Mesothelial cell of epicardium (in vitro differentiated cells): ENCODE results near the gene RPL18A. TPM values are rescaled to one million over a fixed set of nuclear protein-coding genes. Genes with fewer than 3 reads are reported as not detected.

Experiments used
- DNase-seq, 2 experiments: peaks; one replicate each; pipeline ENCODE4 v3.0.0; 2021; ENCODE audit warnings: low spot score in 2 of 2; ENCODE audit not compliant: unreplicated experiment in 2 of 2
- H3K27ac Mint-ChIP-seq: 2 replicates; pipeline ENCODE4 v1.8.0; 2021; ENCODE audit warnings: mixed read lengths
- H3K27me3 Mint-ChIP-seq: 2 replicates; pipeline ENCODE4 v1.8.0; 2021; ENCODE audit warnings: low read depth, mixed read lengths
- H3K36me3 Mint-ChIP-seq: 2 replicates; pipeline ENCODE4 v1.8.0; 2021; ENCODE audit warnings: mixed read lengths
- H3K4me1 Mint-ChIP-seq: 2 replicates; pipeline ENCODE4 v1.8.0; 2021; ENCODE audit warnings: mixed read lengths
- H3K4me3 Mint-ChIP-seq: 2 replicates; pipeline ENCODE4 v1.8.0; 2021; ENCODE audit warnings: mild to moderate bottlenecking, moderate library complexity, mixed read lengths
- H3K9me3 Mint-ChIP-seq: 2 replicates; pipeline ENCODE4 v1.8.0; 2021; ENCODE audit warnings: mixed read lengths
- CTCF ChIP-seq: fragments of 200-600 bp; sonication (generic); IDR thresholded peaks from one replicate; pipeline ENCODE4 v1.5.0; 2021; ENCODE audit warnings: antibody characterized with exemption; ENCODE audit not compliant: unreplicated experiment
- total RNA-seq: library from RNA; stranded (reverse); gene quantifications from 3 replicates; pipeline ENCODE4 v1.2.1, GENCODE V29; 2021

Gene RPL18A
- total RNA-seq, 1 donor from 2014 or later = 1,706 TPM

GRCh38 chr19:17837972-17838371 is 21.7 kb upstream of the RPL18A start:
- Mint-ChIP-seq H3K36me3 (no peaks in the 10 kb centered on the region), H3K27me3 (peaks cover 43% of the 10 kb centered on the region), H3K27ac (no peak overlapping the region), H3K4me1 (peaks cover 3% of the 10 kb centered on the region), H3K9me3 (no peaks in the 10 kb centered on the region), H3K4me3 (no peak overlapping the region)
- no peak for DNase-seq
- no peak for TF ChIP-seq CTCF

DNA sequence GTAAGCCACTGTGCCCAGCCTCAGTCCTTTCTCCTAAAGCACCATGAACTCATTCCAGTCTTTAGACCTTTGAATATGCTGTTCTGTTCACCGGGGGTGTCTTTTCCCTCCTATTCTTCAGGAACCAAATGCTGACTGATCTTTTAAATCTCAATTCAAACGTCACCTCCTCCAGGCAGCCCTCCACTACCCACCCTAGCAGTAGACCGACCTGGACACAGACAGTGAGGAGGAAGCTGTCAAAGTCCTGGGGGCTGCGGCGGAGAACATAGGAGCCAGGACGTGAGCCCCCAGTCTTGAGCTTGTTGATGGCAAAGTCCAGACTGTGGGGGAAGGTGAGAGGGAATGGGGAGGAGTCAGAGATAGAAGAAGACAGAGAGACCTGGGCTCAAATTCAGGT is 19.7 kb upstream of the RPL18A start:
- no peaks in the 10 kb centered on the region for H3K36me3 Mint-ChIP-seq
- H3K4me1 Mint-ChIP-seq = peaks cover 3% of the 10 kb centered on the region
- H3K9me3 Mint-ChIP-seq = no peaks in the 10 kb centered on the region
- no peak for TF ChIP-seq CTCF
- no peak overlapping the region for H3K4me3 Mint-ChIP-seq
- H3K27ac Mint-ChIP-seq = no peak overlapping the region
- no peak for DNase-seq
- peaks cover 56% of the 10 kb centered on the region for H3K27me3 Mint-ChIP-seq

GRCh38 chr19:17841371-17841809 is 18.3 kb upstream of the RPL18A start:
- Mint-ChIP-seq H3K27ac (peak overlapping the region; percentile 12), H3K27me3 (peaks cover 55% of the 10 kb centered on the region), H3K4me1 (peaks cover 3% of the 10 kb centered on the region), H3K9me3 (no peaks in the 10 kb centered on the region), H3K4me3 (peak overlapping the region; percentile 62), H3K36me3 (no peaks in the 10 kb centered on the region)
- no peak for TF ChIP-seq CTCF
- DNase-seq = no peak

DNA sequence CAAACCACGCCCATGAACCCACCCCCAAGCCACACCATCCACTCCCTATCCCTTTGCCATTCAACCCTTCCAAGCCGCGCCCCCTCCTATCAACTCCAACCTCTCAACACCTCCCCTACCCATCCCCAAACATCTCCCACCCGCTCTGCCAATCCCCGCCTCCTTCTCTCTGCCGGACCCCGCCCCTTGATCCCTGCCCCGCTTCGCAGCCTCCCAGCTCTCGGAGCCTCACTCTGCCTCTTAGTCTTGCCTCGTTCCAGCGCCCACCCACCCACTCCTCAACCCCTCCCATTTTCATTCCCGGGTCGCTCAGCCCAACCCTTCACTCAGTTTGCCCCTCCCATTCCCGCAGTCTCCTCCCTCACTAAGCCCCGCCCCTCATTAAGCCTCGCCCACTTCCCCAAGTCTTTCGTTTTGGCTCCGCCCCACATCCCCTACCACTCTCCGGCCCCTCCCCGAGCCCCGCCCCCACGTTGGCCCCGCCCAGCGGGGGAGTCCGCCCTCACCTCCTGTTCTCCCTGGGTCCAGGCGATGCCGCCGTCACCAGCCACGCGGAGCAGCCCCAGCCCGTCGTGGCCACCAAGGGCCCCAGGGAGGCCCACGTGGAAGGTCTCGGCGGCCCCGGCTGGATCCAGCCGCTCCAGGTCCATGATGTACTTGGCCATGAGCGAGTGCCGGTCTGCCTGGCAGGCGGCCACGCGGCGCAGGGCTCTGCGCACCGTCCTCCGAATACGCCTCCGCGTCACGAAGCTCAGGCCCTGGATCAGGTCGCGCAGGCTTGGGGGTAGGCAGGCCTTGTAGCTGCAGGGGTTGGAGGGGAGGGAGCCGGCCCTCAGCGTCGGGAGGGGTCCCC is 17.7 kb upstream of the RPL18A start:
- no peaks in the 10 kb centered on the region for H3K9me3 Mint-ChIP-seq
- H3K27me3 Mint-ChIP-seq = peaks cover 51% of the 10 kb centered on the region
- H3K27ac Mint-ChIP-seq = peak overlapping the region; percentile 12
- peak; percentile 88 to 89 for DNase-seq
- H3K4me3 Mint-ChIP-seq = peak overlapping the region; percentile 62
- no peak for TF ChIP-seq CTCF
- H3K36me3 Mint-ChIP-seq = no peaks in the 10 kb centered on the region
- peaks cover 3% of the 10 kb centered on the region for H3K4me1 Mint-ChIP-seq

- TF ChIP-seq CTCF = no peak
- H3K27ac Mint-ChIP-seq = no peak overlapping the region
- no peaks in the 10 kb centered on the region for H3K9me3 Mint-ChIP-seq
- peaks cover 50% of the 10 kb centered on the region for H3K27me3 Mint-ChIP-seq
- peaks cover 3% of the 10 kb centered on the region for H3K4me1 Mint-ChIP-seq
- no peaks in the 10 kb centered on the region for H3K36me3 Mint-ChIP-seq
- DNase-seq = no peak
- H3K4me3 Mint-ChIP-seq = peak overlapping the region; percentile 42
Observed at GRCh38 chr19:17842663-17843291, 16.9 kb upstream of the RPL18A start.
